GM19351 (cell line): ENCODE results near the gene CACUL1.
"Not testable (repeated sequence)": the region's sequence is repeated elsewhere in the genome, so short reads cannot be mapped to it uniquely, and the experiment has no call there.

ENCODE experiments used
- ATAC-seq: cut with Tn5 transposase; IDR thresholded peaks from one replicate; pipeline ENCODE4 v1.9.1; 2021; ENCODE audit warnings: mild to moderate bottlenecking, moderate library complexity; ENCODE audit not compliant: unreplicated experiment

Gene CACUL1

GRCh38 chr10:118769898-118770600 lies 15.3 kb upstream of the CACUL1 start:
- ATAC-seq: no peak

GRCh38 chr10:118768041-118768919 lies 13.5 kb upstream of the CACUL1 start:
- no peak for ATAC-seq

- no peak for ATAC-seq
These were observed 12.7 kb upstream of the CACUL1 start for GRCh38 chr10:118767297-118768040.

GRCh38 chr10:118764195-118764594 lies 9.4 kb upstream of the CACUL1 start:
- ATAC-seq: no peak

DNA sequence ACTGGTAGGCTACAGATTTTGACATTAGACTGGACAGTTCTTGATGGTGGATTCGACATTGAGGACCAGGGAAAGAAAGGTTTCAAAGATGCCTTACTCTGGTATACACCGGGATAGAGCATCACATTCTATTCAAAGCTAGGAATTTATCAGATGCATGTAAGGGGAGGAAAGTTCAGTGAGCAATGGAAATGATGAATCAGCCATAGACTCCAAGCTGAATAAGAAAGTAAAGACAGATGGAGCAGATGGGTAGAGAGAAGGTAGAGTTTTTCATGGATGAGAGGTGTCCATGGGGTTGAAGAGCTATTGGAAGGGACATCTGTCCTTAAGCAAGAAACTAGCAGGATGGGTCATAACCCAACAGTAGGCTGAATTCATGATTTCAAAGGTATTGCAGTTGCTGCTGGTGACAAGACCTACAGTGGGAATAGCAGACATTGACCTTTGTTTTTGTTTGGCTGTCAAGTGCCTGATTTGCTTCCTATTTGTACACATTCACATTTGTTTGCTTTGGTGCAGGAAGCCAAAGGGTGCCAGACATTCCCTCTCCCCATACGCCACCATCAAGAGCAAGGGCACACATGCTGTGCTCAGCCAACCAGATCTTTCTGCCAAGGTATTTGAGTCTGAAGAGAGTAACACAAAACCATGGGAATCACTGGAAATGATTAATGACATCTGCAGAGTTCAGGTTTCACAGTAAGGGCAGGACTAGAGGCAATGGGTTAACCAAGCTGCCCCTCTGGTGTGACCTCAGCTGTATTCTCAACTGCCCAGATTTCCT lies 8.6 kb upstream of the CACUL1 start:
- no peak for ATAC-seq

DNA sequence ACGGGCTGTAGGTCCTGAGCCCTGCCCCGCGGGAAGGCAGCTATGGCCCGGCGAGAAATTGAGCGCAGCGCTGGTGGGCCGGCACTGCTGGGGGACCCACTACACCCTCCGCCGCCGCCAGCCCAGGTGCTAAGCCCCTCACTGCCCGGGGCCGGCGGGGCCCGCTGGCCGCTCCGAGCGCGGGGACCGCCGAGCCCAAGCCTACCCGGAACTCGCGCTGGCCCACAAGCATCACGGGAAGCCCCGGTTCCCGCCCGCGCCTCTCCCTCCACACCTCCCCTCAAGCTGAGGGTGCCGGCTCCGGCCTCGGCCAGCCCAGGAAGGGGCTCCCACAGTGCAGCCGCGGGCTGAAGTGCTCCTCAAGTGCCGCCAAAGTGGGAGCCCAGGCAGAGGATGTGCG lies 5.5 kb upstream of the CACUL1 start:
- ATAC-seq: no peak

GRCh38 chr10:118758449-118758848 lies 3.7 kb upstream of the CACUL1 start:
- ATAC-seq: no peak

- ATAC-seq: peak; percentile 25
These were observed 578 bp downstream of the CACUL1 start for GRCh38 chr10:118754229-118754555.

DNA sequence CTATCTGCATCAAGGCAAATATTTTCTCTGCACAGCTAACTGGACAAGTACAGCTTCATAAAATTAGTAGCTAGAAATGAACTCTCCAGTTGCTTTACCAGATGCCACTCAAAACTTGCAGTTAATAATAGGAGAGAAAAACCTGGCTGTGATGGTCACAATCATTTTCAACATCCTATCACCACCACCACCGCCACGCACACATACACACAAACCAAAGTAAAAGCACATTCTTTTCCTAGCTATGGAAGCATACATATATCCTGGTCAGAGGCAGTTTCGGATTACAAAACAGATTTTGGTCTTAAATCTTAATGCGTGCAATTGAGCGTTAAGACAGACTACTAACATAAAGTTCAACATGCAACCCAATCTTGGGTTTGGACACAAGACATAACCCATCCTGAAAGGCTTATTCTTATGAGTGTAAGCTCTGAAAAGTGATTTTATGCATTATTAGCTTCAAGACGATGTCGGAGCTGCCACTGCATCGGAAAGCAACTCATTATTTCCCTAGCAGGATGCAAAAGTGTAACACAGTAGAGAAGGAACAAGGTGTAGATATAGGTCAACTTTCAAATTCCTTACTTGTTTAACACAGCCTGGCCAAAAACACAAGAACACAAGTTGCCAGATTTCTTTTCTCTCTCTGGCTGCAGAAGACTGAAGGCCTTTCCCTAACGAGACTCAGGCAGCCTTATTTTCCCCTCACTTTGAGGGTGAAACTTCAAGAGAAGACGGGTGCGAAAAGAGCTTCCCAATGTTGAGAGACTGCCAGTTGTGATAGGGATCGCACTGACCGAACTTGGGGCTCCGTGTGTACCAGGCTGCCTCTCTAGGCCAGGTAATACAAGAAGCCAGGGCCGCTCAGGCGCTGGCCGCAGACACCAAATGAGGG lies 1.2 kb downstream of the CACUL1 start:
- peak; percentile 25 for ATAC-seq

GRCh38 chr10:118752409-118752808 lies 2.4 kb downstream of the CACUL1 start:
- no peak for ATAC-seq

GRCh38 chr10:118751265-118751664 lies 3.5 kb downstream of the CACUL1 start:
- ATAC-seq: no peak

- no peak for ATAC-seq
These were observed 6.7 kb downstream of the CACUL1 start for GRCh38 chr10:118748041-118748440.

GRCh38 chr10:118746246-118746645 lies 8.5 kb downstream of the CACUL1 start:
- ATAC-seq: no peak

DNA sequence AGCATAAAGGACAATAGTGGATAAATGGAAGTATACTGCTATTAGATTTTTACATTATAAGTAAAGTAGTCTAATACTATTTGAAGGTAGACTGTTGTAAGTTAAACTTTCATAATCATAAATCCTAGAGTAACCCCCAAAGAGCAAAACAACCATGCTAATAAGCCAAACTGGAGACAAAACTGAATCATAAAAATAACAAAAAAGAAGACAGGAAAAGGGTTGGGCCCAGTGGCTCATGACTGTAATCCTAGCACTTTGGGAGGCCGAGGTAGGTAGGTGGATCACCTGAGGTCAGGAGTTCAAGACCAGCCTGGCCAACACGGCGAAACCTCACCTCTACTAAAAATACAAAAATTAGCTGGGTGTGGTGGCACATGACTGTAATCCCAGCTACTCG lies 9.7 kb downstream of the CACUL1 start:
- no peak for ATAC-seq

DNA sequence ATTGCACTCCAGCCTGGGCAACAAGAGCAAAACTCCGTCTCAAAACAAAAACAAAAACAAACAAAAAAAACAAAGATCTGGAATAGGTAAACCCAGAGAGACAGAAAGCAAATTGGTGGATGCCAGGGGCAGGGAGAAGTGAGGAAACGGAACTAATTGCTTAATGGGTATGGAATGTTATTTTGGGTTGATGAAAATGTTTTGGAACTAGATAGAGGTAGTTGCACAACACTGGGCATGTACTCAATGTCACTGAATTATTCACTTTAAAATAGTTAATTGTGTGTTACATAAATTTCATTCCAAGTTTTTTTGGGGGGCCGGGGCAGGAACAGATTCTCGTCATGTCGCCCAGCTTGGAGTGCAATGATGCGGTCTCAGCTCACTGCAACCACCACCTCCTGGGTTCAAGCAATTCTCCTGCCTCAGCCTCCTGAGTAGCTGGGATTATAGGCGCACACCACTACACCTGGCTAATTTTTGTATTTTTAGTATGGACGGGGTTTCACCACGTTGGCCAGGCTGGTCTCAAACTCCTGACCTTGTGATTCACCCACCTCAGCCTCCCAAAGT lies 10.3 kb downstream of the CACUL1 start:
- not testable (repeated sequence) for ATAC-seq

DNA sequence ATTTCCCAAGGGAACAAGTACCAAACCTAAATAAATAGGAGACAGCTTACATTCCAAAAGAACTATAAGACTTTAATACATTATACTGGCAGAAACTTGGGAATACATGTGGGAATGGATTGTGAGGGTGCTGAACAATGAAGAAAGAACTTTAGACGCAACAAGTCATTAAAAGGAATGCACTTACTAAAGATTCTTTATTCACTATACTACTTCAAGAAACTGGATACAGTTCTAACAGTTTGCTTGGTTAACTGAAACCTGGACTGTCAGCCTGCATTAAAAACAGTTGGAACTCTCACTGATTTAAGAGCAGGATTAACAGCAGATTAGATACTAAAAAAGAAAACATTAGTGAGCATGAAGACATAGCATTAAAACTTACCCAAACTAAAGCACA lies 12.0 kb downstream of the CACUL1 start:
- ATAC-seq: no peak

GRCh38 chr10:118742032-118742431 lies 12.7 kb downstream of the CACUL1 start:
- ATAC-seq: no peak

GRCh38 chr10:118738406-118738805 lies 16.4 kb downstream of the CACUL1 start:
- no peak for ATAC-seq

GRCh38 chr10:118737603-118738302 lies 17.0 kb downstream of the CACUL1 start:
- ATAC-seq: no peak
